Measurements from ENCODE around the gene PDXK. TPM values are rescaled to one million over a fixed set of nuclear protein-coding genes. Genes with fewer than 3 reads are reported as not detected.

PDXK gene
- total and polyA plus RNA-seq, 9 of the 15 experiments (the other 6 are each of a cell fraction or from before 2014, with no cell fraction given), result 5.6 to 162 (median 76.5) TPM

DNA sequence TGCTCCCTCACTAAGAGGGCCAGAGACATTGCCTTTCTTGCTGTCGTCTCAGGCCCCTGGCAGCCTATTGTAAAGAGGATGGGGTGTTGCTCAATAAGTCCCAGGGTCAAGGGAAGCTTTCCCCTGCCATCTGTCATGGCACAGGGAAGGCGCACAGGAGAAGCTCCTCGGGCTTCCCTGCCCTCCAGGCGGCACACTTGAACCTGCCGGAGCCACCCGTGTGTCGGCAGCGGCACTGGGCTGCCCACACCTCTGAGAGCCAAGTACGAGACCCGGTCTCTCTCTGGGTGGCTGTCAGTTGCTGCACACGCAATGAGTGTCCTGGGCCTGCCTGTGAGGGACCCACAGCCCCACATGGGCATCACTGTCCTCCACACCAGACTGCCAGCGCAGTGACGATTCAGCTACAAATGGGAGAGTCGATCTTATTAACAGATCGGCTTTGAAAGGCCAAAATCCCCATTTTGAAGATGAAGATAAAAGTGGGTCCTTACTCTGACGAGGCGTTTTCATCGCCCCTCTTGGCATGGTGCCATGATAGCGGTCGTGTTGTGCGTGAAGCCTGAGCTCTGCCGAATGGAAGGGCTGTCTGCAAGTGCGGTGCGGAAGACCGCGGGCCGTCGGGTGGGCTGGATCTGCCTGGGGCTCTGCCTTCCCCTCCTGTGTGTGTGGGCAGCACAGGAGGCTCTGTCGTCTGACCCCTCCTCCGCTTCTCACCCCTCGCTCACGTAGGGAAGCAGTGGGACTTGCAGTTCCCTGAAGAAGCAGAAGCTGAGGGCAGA, 29.2 kb upstream of the PDXK start:
- Histone ChIP-seq H3K27ac (ENCODE audit: extremely low read depth, low read depth, low read length) (no peak overlapping the region), H3K9ac (ENCODE audit: insufficient read depth in 1 of 2, low read depth in 2 of 2, low read length in 2 of 2) (peak overlapping the region in 1 of 2 experiments; percentile 64; a peak in 1 of 4 replicates), H3K36me3 (ENCODE audit: control insufficient read depth, insufficient read depth, low read length) (peaks cover 99% of the 10 kb centered on the region), H2AFZ (ENCODE audit: low read depth, low read length) (no peak overlapping the region), H3K4me1 (replicated peaks in 1 of 2; ENCODE audit: control insufficient read depth in 2 of 2, insufficient read depth in 2 of 2, low read length in 2 of 2) (peaks cover 0 to 19% of the 10 kb centered on the region in 2 experiments; a peak in 1 of 5 replicates), H3K4me2 (ENCODE audit: insufficient read depth, low read length) (no peak overlapping the region), H3K4me3 (no peak overlapping the region), H4K20me1 (replicated peaks; ENCODE audit: control insufficient read depth, insufficient read depth, low read length) (no peaks in the 10 kb centered on the region), H3K27me3 (ENCODE audit: control insufficient read depth in 2 of 2, insufficient read depth in 2 of 2, low read length in 2 of 2) (no peaks in the 10 kb centered on the region), H3K79me2 (ENCODE audit: control insufficient read depth, insufficient read depth, low read length) (no peaks in the 10 kb centered on the region), H3K9me1 (ENCODE audit: control insufficient read depth, insufficient read depth, low read length) (no peaks in the 10 kb centered on the region), H3K9me3 (replicated peaks; ENCODE audit: control insufficient read depth, insufficient read depth, low read depth, low read length) (no peaks in the 10 kb centered on the region)
- intact Hi-C loops (cut with micrococcal nuclease) (no loop called here), in situ Hi-C loops (cut with MboI) (no loop called here)
- WGBS (ENCODE audit: insufficient coverage, low coverage, missing lambda C conversion rate), result 92% methylated on average over 32 of the region's 32 CpGs
- no TSS peak for BruUV-seq (replicated peaks)
- FAIRE-seq (no peak), ATAC-seq (no peak; the same call in 2 of the 3 replicates), DNase-seq (ENCODE audit: extremely low read depth in 1 of 4, low spot score in 3 of 4) (no peak)
- POLR2A ChIA-PET, result interaction anchor here (0.6 to 1.7 kb wide), 4 partner anchors 9 to 24 kb away, joined by 3 to 5 read pairs (median 4); no protein-coding TSS in a partner anchor
- CTCF ChIA-PET (ENCODE audit: low intra/inter-chr PET ratio), result no interaction called here
- TF ChIP-seq SP1 (CRISPR knock-in tag; IDR thresholded peaks at IDR 0.05), result no peak
- TF ChIP-seq POLR2G (IDR thresholded peaks at IDR 0.05; ENCODE audit: low read depth, low read length), result peak; percentile 57
- TF ChIP-seq MEIS2 (IDR thresholded peaks at IDR 0.05; ENCODE audit: partially characterized antibody), result no peak
- no peak for TF ChIP-seq ZBTB1 (CRISPR knock-in tag; IDR thresholded peaks at IDR 0.05; ENCODE audit: borderline replicate concordance, low read depth)
- TF ChIP-seq TAF15 (IDR thresholded peaks at IDR 0.05; ENCODE audit: low read depth, low read length), result no peak
- TF ChIP-seq, protein P1, sequence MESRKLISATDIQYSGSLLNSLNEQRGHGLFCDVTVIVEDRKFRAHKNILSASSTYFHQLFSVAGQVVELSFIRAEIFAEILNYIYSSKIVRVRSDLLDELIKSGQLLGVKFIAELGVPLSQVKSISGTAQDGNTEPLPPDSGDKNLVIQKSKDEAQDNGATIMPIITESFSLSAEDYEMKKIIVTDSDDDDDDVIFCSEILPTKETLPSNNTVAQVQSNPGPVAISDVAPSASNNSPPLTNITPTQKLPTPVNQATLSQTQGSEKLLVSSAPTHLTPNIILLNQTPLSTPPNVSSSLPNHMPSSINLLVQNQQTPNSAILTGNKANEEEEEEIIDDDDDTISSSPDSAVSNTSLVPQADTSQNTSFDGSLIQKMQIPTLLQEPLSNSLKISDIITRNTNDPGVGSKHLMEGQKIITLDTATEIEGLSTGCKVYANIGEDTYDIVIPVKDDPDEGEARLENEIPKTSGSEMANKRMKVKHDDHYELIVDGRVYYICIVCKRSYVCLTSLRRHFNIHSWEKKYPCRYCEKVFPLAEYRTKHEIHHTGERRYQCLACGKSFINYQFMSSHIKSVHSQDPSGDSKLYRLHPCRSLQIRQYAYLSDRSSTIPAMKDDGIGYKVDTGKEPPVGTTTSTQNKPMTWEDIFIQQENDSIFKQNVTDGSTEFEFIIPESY (CRISPR knock-in tag; IDR thresholded peaks at IDR 0.05), result peak; percentile 84
- TF ChIP-seq, protein P2, sequence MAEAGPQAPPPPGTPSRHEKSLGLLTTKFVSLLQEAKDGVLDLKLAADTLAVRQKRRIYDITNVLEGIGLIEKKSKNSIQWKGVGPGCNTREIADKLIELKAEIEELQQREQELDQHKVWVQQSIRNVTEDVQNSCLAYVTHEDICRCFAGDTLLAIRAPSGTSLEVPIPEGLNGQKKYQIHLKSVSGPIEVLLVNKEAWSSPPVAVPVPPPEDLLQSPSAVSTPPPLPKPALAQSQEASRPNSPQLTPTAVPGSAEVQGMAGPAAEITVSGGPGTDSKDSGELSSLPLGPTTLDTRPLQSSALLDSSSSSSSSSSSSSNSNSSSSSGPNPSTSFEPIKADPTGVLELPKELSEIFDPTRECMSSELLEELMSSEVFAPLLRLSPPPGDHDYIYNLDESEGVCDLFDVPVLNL (CRISPR knock-in tag; IDR thresholded peaks at IDR 0.05; ENCODE audit: low read depth), result no peak
- TF ChIP-seq, protein P3, sequence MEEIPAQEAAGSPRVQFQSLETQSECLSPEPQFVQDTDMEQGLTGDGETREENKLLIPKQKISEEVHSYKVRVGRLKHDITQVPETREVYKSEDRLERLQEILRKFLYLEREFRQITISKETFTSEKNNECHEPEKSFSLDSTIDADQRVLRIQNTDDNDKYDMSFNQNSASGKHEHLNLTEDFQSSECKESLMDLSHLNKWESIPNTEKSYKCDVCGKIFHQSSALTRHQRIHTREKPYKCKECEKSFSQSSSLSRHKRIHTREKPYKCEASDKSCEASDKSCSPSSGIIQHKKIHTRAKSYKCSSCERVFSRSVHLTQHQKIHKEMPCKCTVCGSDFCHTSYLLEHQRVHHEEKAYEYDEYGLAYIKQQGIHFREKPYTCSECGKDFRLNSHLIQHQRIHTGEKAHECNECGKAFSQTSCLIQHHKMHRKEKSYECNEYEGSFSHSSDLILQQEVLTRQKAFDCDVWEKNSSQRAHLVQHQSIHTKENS (CRISPR knock-in tag; IDR thresholded peaks at IDR 0.05), result no peak
- TF ChIP-seq NFIX (CRISPR knock-in tag; IDR thresholded peaks at IDR 0.05; ENCODE audit: low read depth), result peak; percentile 27; the same call in 1 of the 2 replicates
- no peak for TF ChIP-seq MAZ (CRISPR knock-in tag; conservative IDR thresholded peaks at IDR 0.05 in 1 of 2, IDR thresholded peaks at IDR 0.05 in 1 of 2)
- TF ChIP-seq RBM25 (IDR thresholded peaks at IDR 0.05; ENCODE audit: low read depth, low read length, severe bottlenecking), result no peak
- peak; percentile 90 for TF ChIP-seq NFIC (IDR thresholded peaks at IDR 0.05)
- TF ChIP-seq, protein P4, sequence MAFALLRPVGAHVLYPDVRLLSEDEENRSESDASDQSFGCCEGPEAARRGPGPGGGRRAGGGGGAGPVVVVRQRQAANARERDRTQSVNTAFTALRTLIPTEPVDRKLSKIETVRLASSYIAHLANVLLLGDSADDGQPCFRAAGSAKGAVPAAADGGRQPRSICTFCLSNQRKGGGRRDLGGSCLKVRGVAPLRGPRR (CRISPR knock-in tag; IDR thresholded peaks at IDR 0.05), result no peak
- TF ChIP-seq, protein P5, sequence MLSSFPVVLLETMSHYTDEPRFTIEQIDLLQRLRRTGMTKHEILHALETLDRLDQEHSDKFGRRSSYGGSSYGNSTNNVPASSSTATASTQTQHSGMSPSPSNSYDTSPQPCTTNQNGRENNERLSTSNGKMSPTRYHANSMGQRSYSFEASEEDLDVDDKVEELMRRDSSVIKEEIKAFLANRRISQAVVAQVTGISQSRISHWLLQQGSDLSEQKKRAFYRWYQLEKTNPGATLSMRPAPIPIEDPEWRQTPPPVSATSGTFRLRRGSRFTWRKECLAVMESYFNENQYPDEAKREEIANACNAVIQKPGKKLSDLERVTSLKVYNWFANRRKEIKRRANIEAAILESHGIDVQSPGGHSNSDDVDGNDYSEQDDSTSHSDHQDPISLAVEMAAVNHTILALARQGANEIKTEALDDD (IDR thresholded peaks at IDR 0.05), result no peak
- TF ChIP-seq STAG1 (CRISPR knock-in tag; IDR thresholded peaks at IDR 0.05; ENCODE audit: borderline replicate concordance), result peak; percentile 20; the same call in 1 of the 2 replicates

Measured in K562 (cell line).